GM21825 (cell line): ENCODE data around the gene MYO16.

Source experiments
- ATAC-seq: cut with Tn5 transposase; IDR thresholded peaks from one replicate; pipeline ENCODE4 v1.9.1; 2021; ENCODE audit warnings: mild to moderate bottlenecking, moderate library complexity; ENCODE audit not compliant: unreplicated experiment

Gene MYO16

DNA sequence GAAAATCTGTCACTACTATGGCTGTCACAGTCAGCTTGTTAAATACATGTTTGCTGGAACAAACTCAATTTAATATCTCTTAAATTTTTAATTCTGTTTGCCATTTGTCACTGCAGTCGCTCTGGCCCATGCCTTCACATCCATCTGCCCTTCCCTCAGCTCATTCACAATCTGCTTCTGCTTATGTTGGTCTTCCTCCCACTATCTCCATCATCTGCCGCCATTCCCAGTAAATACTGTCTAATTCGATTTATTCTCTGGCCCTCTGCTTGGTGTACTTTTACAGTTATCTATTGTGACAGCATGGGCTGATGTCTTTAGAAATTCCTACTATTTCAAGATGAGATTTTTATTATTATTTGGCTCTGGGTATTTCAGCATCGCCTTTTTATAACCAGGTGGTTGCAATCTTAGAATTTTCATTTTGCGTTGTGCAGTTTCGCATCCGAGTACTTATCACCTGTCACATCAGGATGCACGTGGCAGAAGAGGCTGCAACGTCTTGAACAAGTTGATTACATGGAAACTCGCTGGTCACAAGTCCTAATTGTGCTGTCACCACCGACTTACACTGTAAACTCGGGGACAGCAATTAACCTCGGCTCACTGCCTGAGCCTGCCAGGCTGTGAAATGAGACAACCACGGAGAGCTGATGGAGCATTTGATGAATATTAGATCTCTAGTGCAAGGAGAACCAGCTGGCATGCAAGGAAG is 158.4 kb downstream of the MYO16 start:
- ATAC-seq = no peak

DNA sequence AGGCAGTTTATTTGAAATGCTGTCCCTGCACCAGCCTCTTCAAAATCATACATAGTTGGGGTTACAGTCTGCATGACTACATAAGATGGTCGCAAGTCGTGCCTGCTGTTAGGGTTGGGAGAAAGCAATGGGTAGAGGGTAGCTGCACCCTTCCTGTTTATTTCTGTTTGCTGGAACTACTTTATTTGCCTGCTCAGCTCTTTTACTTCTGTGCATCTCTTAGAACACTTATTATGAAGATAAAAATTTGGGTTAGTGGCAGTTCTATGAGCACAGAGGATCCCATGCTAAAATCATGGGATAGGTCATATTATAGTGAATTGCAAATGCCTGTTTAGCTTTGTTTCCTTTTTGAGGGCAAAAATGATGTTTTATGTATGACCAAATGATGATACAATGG is 160.1 kb downstream of the MYO16 start:
- ATAC-seq = no peak

DNA sequence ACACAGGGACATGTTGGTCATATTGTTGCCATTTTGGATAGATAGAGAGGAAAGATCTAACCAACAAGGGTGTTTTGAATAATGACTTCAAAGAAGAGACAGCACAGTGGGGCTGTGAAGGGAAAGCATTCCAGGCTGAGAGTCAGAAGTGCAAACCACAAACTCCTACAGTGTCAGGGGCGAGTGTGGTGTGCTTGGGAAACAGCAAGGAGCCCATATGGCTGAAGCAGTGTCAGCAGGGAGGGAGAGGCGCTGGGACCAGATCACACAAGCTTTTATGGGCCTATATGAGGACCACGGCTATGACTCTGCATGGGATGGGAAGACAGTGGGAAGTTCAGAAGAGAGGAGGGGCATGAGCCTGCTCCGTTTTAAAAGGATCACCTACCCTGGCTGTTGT is 166.4 kb downstream of the MYO16 start:
- no peak for ATAC-seq

DNA sequence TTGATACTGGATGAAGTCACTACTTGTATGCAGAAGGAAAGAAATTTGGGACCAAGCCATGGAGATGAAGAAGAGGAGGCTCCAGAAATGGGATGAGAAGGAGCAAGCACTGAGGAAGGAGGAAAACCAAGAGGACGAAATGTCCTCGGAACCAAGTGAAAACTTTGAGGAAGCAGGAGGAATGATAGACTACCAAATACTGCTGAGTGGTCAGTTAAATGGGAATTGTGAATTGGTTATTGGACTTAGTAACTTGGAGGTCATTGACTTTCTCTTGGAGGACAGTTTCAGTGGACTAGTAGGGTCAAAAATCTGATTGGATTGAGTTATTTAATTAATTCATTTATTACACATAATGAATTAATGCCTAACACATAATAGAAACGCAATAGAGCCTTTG is 167.9 kb downstream of the MYO16 start:
- ATAC-seq = no peak

DNA sequence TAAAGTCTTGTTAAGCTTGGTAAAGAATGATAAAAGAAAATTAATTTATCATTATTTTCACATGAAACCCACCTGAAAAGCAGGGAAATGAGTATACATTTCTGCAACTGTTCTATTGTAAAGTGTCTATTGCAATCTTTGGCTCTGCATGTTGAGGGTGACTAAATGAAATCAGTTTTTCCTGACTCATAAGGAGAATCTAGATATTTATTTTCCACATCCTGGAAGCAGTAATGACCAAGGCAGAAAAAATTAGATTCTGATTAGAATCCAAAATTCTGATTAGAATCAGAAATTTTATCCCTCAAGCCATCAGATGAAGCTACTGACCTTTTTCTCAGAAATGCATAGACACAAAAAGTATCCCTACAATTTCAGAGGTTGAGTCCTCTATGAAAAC is 178.4 kb downstream of the MYO16 start:
- no peak for ATAC-seq

DNA sequence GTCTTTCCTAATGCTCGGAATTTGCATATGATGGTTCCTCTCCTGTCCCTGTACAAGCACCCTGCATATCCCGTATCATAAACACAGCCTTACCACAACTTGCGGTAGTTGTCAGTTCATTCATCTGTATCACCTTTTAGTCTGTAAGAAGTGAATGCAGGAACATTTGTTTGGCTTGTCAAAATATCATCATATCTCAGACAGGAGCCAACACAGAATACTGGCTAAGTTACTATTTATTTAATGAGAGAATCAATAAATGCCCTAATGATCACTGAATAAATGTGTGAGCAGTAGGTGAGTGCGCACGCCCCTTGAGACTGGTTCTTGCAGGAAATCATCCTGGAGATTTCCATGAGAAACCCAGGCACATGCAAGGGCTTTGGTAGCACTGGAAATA is 182.8 kb downstream of the MYO16 start:
- no peak for ATAC-seq

DNA sequence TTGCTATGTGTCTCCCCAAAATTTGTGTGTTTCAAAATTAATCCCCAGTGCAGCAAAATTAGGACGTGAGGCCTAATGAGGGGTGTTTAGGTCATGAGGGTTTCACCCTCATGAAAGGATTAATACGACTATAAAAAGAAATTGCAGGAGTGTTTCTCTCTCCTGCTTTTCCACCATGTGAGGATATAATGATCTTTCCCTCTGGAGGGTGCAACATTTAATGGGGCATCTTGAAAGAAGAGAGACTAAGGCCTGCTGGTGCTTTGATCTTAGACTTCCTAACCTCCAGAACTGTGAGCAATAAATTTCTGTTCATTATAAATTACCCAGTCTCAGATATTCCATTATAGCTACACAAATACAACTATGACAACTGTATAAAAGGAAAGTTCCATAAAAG is 183.2 kb downstream of the MYO16 start:
- ATAC-seq = no peak

DNA sequence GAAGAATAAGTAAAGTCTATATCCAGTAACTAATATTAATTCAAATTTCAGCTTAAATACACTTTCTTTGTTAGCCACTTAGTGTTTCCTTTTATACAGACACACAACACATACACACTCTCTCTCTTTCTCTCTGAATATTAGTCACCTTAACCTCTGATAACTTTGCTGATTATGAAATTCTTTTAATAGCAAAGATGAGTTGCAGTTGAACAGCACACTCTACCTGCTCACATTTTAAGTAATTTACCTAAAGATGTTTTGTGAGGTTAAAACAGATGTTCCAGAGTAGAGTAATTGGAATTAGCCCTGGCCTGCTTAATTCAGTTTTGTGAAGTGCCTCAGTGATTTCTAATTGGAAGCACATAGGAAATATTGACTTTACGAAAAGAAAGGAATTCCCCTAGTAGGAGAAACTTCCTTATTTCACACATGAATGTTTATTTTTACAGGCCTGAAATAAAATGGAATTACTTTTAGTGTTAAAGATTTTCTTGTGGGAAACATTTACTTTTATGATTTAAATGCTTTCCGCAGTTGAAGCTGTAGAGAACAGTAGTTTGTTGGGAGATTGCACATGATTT is 184.3 kb downstream of the MYO16 start:
- no peak for ATAC-seq

DNA sequence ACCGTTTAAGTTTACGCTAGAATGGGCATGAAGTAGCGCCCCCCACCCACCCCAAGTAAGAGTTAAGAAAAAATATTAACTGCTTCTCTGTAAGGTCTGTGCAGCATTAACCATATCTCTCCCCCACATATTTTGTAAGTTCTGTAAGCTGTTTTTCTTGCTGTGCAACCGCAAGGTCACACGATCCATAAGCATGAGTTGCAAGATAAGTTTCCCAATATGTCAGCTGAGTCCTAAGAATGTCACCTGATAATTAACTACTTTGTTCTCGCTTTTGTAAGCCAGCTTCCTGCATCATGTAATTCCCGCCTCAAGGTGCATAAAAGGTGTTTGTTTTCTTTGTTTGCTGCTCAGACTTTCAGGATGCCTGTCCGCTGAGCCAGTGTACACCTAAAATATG is 187.0 kb downstream of the MYO16 start:
- no peak for ATAC-seq

DNA sequence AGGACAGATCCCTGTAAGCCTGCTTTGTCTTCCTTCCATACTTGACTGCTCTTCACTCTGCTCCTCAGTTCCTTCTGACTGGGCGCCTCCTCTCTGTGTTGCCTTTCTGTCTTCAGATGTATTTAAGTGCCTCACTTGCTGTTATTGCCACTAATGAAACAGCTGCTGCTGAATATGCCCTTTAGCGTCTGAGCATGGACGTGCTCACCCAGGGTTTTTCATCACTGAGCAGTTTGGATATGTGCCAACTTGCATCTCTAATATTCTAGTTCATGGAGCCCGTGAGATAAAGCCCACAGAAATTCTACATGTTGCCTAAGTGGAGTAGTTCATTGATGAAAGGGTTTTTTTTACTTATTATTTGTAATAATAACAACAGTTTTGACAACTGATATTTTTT is 198.2 kb downstream of the MYO16 start:
- ATAC-seq = no peak

DNA sequence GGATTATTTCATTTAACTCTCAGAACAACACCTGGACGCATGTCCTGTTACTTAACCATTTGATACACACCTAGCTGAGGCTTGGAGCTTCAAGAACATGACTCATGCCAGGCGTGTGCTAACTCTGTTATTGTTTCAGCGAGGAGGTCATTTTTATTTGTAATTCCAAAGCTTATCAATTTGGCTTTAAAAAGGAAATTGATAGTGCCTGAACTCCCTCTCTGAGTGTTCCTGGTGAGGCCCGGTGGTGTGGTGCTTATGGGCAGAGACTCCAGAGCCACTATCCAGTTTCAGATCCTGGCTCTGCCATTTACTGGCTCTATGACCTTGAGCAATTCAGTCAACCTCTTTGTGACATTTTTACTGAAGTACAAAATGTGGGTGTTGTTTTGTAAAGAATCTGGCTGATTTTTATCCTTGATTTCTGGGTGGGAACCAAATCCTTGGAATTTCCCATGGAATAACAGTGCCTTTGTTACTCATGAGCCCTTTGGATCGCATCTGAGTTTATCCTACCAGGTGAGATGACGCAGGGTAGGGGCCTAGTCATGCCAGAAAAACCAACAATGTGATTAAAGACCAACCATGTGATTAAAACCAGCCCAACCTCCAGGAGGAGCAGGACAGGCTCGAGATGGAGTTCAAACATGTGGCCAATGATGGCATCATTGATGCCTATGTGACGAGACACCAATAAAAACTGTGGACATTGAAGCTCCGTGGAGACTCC is 198.8 kb downstream of the MYO16 start:
- ATAC-seq = no peak

DNA sequence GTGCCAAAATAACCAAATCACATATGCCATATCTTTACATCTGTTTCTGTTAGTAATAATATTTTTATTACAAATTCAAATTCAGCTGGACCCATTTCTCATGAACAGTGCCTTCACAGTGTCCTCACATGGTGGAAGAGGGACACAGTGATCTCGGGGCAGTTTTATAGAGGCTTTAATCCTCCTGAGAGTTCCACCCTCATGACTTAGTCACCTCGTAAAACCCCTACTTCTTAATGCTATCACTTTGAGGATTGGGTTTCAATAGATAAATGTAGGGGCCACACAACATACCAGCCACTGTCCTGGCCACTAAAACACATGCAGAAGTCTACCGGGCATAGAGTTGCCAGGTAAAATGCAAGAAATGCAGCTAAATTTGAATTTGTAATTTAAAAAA is 201.5 kb downstream of the MYO16 start:
- ATAC-seq = no peak

DNA sequence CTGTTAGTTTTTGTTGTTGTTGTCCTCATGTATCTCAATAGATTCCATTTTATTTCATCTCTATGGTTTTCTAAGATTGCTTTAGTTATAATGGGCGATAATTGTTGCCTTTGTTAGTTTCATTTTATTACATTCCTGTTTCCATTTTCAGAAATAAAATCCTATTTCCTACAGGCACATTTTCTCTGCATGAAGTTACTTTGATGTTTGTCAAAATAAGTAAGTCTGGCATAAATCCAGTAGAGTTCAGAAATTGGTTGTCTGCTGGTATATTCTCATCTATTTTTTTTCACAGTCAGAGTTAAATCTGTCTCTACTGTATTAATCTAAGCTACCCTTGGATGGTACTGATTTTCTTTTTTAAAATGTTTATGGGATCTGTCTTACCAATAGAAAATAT is 204.1 kb downstream of the MYO16 start:
- ATAC-seq = no peak

DNA sequence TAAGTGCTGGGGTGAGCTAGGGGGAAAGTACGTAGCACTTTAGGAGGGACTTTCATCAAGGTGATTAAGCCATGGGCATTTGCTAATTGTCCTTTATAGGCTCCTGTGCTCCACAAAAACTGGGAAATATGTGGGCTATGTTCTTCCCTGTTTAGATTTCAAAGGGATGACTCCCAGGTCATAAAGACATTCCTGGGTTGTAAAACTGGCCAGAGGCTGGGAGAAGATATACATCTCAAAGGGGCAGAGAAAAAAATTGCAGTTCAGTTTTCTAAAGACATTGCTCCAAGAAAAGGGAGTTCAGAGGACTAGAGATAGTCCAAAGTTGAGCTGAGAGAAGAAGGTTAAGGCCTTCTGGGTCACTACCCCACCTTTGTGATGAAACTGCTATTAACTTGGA is 204.8 kb downstream of the MYO16 start:
- ATAC-seq = no peak

DNA sequence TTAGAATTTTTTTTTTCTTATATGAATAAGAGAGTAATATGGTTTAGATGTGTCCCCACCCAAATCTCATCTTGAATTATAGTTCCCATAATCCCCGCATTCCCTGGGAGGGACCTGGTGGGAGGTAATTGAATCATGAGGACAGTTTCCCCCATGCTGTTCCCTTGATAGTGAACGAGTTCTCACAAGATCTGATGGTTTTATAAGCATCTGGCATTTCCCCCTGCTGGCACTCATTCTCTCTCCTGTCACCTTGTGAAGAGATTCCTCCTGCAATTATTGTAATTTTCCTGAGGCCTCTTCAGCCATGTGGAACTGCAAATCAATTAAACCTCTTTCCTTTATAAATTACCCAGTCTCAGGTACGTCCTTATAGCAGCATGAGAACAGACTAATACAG is 205.7 kb downstream of the MYO16 start:
- ATAC-seq = no peak

DNA sequence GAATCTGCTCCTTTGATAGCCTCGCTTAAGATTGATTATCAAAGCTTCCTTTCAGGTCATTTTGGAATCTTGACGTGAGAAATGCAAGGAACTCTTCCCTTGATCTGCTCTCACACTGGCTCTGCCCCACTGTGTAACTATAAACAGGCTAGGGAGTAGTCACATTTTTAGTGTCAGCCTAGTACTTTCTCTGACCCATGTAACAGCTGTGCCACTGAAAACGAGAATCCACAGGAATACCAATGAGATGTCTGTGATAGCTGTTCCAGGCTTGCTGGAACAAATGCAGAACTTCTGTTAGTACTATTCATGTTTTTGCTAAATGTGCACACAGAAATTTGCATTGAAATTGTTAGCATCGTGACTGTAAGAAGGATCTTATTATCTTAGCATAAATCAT is 221.3 kb downstream of the MYO16 start:
- ATAC-seq = no peak

DNA sequence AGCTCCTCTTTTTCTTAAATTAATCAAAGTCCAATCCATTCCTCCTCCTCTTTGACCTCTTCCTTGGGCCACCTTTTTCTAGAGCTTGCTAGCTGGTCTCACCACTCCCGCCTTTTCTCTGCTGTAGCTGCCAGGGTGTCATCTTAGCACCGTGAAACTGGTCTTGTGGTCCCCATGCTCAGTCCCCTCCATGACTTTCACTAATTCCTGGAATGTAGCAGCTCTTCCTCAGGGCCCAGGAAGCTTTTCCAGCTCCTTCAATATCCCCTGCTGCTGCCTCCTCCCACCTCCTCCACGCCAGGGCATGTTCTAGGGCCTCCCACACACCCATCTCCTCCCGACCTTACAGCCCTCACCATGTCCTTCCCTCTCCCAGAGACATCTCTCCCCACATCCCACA is 222.2 kb downstream of the MYO16 start:
- ATAC-seq = no peak

DNA sequence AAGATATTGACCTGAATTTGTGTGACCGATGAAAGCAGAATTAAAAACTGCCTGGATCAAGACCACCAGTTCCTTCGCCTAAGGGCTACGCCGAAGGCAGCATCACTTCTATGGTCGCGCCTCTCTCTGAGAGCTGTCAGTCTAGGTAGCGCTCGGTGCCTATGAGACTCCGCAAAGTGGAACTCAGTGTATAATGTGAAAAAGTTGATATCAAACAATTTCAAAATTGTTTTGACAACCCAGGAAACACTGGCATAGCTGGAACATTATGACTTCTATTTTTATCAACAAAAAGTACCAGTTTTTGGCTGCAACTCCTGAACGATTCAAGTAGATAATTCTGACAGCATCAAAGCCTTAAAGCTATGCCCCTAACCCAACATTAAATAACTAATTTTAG is 223.6 kb downstream of the MYO16 start:
- no peak for ATAC-seq

DNA sequence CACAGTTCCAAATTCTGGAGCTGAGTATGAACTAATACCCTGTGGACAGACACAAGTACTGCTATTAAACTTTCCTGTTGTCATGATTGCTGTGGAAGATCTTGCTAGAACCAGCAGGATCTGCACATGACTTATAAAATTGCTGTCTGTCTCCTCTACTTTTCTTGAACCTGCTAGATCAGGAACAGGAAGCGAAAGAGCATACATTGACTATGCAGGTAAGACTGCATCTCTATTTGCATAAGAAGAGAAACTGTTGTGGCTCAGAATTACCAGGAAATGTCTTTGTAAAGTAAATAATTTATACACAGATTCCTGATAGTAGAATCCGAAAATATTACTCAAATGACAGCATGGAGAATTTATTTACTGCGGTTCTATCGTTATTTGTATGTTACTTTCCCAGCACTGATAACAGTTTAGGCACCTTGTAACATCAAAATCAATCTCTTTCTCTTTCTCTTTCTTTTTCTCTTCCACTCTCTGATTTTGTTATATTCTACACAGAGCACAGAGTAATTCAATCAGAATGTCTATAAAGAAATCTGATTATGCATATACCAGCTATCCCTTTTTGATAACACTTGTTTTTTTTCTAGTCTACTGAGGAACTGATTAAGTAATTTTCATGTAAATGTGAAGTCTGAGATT is 226.5 kb downstream of the MYO16 start:
- peak; percentile 82 for ATAC-seq

DNA sequence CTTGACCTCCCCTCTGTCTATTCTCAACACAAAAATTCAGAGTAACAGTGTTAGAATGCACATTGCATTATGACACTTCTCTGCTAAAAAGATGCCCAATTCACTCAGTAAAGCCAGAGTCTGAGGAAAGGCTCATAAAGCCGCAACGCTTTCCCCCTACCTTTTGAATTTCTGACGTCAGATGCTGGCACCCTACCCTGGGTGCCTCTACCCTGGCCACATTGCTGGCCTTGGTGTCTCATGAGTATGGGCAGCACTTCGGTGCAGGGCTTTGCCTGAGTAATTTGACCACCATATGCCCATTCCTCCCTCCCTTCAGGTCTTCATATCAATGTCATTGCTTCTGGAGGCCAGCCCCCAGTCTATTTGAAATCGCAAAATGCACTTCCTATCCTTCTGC is 229.3 kb downstream of the MYO16 start:
- no peak for ATAC-seq

DNA sequence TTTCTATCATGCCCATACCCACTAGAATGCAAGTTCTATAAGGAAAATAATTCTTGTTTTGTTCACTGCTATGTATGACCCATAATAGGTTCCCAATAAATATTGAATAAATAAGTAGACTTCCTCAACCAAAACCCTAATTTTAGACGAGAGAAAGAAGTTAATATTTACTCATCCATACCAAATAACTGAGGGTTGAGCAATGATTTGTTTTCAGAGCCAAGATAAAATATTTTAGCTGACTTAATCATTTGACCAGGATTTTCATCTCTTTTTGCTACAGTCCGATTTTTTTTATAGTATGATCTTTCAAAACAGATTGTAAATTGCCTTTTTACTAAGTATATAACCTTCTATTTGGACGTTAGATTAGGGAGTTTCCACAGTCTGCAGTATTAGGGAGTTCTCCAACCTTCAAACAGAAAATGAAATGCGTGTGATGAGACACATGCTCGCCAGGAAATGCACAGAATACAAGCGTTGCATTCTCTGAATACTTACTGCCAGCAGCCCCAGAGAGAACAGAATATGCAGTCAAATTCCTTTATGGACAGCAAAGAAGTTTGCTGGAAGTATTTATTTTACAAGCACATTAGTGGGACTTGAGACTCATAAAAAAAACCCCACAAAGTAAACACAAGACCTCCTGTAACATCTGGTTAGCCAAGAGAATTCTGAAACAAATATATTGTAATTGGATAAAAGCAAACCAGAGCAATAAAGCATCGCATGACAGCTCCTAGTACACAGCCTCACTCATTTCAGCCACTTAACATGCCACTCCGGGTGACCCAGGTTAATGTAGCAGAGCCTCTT is 230.0 kb downstream of the MYO16 start:
- ATAC-seq = no peak
